HEK293T (cell line): ENCODE data around the gene SPIRE1.

Experiments used
- CTCF ChIA-PET: fragments of 350-600 bp; formaldehyde crosslinking; extraction: SDS; loops from one replicate; lab custom pipeline; 2021; ENCODE audit warnings: antibody characterized with exemption, inconsistent platforms; lab: Yijun Ruan, JAX
- POLR2A ChIA-PET: fragments of 350-600 bp; formaldehyde crosslinking; extraction: SDS; loops from one replicate; lab custom pipeline; 2020; ENCODE audit warnings: antibody characterized with exemption, inconsistent platforms; lab: Yijun Ruan, JAX
- DNase-seq: peaks from one replicate; pipeline ENCODE4 v3.0.0; 2012; ENCODE audit warnings: mixed read lengths; ENCODE audit errors: extremely low spot score
- ARNT ChIP-seq: fragments of 450-650 bp; IDR thresholded peaks from 2 replicates; pipeline ENCODE4 v1.6.1; 2017; ENCODE audit warnings: mild to moderate bottlenecking
- BHLHE40 ChIP-seq: fragments of 450-650 bp; IDR thresholded peaks from 2 replicates; pipeline ENCODE4 v1.6.1; 2016; ENCODE audit warnings: mild to moderate bottlenecking, moderate library complexity, borderline replicate concordance
- CTBP1 ChIP-seq: fragments of 450-650 bp; IDR thresholded peaks from 2 replicates; pipeline ENCODE4 v1.6.1; 2016; ENCODE audit warnings: borderline replicate concordance
- ELF4 ChIP-seq: fragments of 450-650 bp; IDR thresholded peaks from 2 replicates; pipeline ENCODE4 v1.6.1; 2017; ENCODE audit warnings: antibody characterized with exemption
- FOXA1 ChIP-seq: fragments of 450-650 bp; IDR thresholded peaks from 2 replicates; pipeline ENCODE4 v1.6.1; 2016; ENCODE audit warnings: mild to moderate bottlenecking
- FOXK2 ChIP-seq: fragments of 450-650 bp; IDR thresholded peaks from 2 replicates; pipeline ENCODE4 v1.6.1; 2016; ENCODE audit warnings: mild to moderate bottlenecking
- FOXM1 ChIP-seq: fragments of 450-650 bp; IDR thresholded peaks from 2 replicates; pipeline ENCODE4 v1.6.1; 2017; ENCODE audit warnings: mild to moderate bottlenecking, borderline replicate concordance
- HDGF ChIP-seq: fragments of 450-650 bp; IDR thresholded peaks from 2 replicates; pipeline ENCODE4 v1.6.1; 2017; ENCODE audit warnings: antibody characterized with exemption, borderline replicate concordance
- L3MBTL2 ChIP-seq: fragments of 450-650 bp; conservative IDR thresholded peaks from 2 replicates; pipeline ENCODE4 v1.6.1; 2016; ENCODE audit warnings: mild to moderate bottlenecking
- LEF1 ChIP-seq: fragments of 450-650 bp; IDR thresholded peaks from 2 replicates; pipeline ENCODE4 v1.6.1; 2017; ENCODE audit warnings: mild to moderate bottlenecking, borderline replicate concordance
- NFRKB ChIP-seq: fragments of 450-650 bp; IDR thresholded peaks from 2 replicates; pipeline ENCODE4 v1.6.1; 2016; ENCODE audit warnings: mild to moderate bottlenecking, moderate library complexity
- PKNOX1 ChIP-seq: fragments of 450-650 bp; IDR thresholded peaks from 2 replicates; pipeline ENCODE4 v1.6.1; 2016
- SP1 ChIP-seq: fragments of 450-650 bp; IDR thresholded peaks from 2 replicates; pipeline ENCODE4 v1.6.1; 2017
- SUZ12 ChIP-seq: fragments of 450-650 bp; IDR thresholded peaks from 2 replicates; pipeline ENCODE4 v1.6.1; 2016; ENCODE audit warnings: mild to moderate bottlenecking
- TARDBP ChIP-seq: fragments of 450-650 bp; IDR thresholded peaks from 2 replicates; pipeline ENCODE4 v1.6.1; 2016
- ZNF384 ChIP-seq: fragments of 450-650 bp; IDR thresholded peaks from 2 replicates; pipeline ENCODE4 v1.6.1; 2016

Gene SPIRE1

DNA sequence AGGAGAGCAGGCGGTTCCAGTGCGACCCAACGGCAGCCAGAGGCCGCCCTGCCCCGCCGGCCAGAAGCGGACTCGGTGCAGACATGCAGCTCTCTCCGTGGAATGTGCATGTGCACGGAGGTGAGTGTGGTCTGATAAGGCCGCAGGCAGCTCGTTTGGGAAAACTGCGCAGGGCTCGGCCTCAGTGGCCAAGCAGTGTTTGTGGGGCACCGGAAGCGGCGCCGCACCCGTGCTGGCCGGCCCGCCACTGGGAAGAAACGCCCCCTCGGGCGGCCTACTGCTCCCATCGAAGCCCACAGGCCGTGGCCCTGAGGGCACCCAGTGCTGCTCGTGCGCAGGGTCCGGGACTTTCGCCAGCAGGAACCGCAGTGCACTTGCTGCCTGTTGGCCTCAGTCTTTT lies 225.0 kb downstream of the SPIRE1 start:
- ChIA-PET POLR2A (interaction anchor here (0.5 to 1.4 kb wide), 2 partner anchors 10 to 19 kb away, joined by 3 read pairs; no protein-coding TSS in a partner anchor), CTCF (no interaction called here)
- TF ChIP-seq PKNOX1 (no peak), FOXM1 (no peak), ARNT (no peak), BHLHE40 (no peak), ELF4 (no peak), FOXA1 (no peak), LEF1 (no peak), HDGF (no peak), NFRKB (no peak), TARDBP (no peak), ZNF384 (no peak), L3MBTL2 (no peak), CTBP1 (no peak), SUZ12 (no peak), SP1 (no peak), FOXK2 (no peak)
- no peak for DNase-seq

DNA sequence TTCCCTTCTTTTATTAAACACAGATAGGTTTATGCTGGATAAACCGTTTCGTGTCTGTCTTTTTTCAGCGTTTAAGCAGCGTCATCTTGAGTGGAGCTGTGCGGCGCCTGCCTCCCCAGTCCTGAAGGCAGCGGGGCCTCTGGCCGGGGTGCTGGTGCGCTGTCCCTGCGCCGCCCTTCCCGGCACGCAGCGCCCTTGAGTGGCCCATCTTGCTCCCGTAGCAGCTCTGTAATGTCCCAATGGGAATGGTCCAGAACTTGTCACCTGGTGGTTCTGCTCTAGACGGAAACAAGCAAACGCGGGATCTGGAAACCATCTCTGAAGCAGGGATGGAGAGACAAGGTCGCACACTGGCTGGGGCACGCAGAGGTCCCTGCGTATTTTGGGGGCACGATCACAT lies 225.7 kb downstream of the SPIRE1 start:
- no peak for DNase-seq
- TF ChIP-seq SP1 (no peak), ZNF384 (no peak), FOXK2 (no peak), ARNT (no peak), PKNOX1 (no peak), BHLHE40 (no peak), ELF4 (no peak), SUZ12 (no peak), NFRKB (no peak), L3MBTL2 (no peak), FOXA1 (no peak), CTBP1 (no peak), TARDBP (no peak), FOXM1 (no peak), LEF1 (no peak), HDGF (no peak)
- ChIA-PET POLR2A (interaction anchor here (0.5 to 1.4 kb wide), 2 partner anchors 9 to 20 kb away, joined by 3 read pairs; no protein-coding TSS in a partner anchor), CTCF (no interaction called here)

- ChIA-PET CTCF (no interaction called here), POLR2A (no interaction called here)
- DNase-seq, result no peak
- TF ChIP-seq SP1, result no peak
- no peak for TF ChIP-seq ARNT
- TF ChIP-seq ELF4, result no peak
- TF ChIP-seq FOXA1, result no peak
- TF ChIP-seq ZNF384, result no peak
Observed at GRCh38 chr18:12431561-12431960, 226.3 kb downstream of the SPIRE1 start.

DNA sequence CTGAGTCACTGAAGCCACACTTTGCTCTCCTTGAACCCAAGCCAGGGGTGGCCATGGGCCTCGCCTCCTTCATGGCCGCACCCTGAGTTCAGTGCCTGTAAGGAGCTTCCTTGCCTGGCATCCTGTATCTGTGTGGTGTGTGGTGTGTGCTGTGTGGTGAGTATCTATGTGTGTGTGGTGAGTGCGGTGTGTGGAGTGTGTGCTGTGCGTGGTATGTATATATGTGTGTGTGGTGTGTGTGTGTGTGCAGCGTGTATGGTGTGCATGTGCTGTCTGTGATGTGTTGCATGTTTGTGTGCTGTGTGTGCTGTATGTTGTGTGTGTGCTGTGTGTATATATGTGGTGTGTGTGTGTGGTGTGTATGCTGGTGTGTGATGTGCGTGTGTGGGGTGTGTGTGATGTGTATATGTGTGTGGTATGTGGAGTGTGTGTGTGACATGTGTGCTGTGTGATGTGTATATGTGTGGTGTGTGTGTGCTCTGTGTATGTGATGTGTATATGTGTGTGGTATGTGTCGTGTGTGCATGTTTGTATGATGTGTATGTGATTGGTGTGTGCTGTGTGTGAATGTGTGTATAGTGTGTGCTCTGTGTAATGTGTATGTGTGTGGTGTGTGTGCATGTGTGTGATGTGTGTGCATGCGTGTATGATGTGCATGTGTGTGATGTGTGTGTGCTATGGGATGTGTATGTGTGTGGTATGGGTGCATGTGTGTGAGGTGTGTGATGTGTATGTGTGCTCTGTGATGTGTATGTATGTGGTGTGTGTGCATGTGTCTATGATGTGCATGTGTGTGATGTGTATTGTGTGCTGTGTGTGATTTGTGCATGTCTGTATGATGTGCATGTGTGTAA lies 227.5 kb downstream of the SPIRE1 start:
- CTCF ChIA-PET, result no interaction called here
- no peak for DNase-seq
- POLR2A ChIA-PET, result no interaction called here
- TF ChIP-seq CTBP1 (no peak), FOXK2 (no peak), ZNF384 (no peak), SUZ12 (no peak), PKNOX1 (no peak), TARDBP (peak; percentile 90), L3MBTL2 (no peak), FOXA1 (no peak)

DNA sequence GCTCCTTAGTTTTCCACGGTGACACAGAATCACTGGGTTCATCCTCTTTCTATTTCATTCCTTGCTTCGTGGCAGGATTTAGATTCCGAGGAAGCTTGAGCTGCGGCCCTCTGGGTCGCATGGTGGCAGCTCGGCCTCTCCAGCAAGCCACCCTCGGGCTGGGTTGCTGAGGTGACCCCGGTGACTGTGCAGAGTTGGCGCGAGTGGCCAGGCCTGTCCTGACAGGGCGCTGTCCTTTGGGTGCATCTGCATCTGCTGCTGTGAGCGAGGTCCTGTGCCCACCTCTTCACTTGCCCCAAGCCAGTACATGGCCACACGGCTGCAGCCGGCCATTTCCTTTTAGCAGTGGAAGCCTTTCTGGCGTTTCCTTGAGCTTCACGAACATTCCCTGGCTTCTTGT lies 228.4 kb downstream of the SPIRE1 start:
- TF ChIP-seq CTBP1 (no peak), ZNF384 (no peak), L3MBTL2 (no peak), SP1 (no peak)
- ChIA-PET CTCF (no interaction called here), POLR2A (no interaction called here)
- no peak for DNase-seq

DNA sequence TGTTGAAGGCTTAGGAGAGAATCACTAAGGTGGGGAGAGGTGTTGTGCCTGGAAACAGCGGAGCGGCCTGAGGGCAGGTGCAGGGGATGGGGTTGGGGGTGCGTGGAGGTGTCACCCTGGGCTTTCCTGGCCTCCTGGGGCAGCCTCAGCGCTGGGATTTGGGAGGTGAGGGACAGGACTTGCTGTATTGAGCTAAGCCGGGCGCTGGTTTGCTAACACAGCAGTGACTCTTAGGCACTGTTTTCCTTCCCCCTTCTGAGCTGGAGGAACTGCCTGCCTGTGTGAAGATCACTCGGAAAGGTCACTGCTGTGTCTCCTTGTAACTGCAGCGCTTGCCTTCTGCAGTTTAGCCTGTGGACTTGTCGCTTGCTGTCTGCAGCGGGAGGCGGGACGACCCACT lies 229.0 kb downstream of the SPIRE1 start:
- ChIA-PET CTCF (no interaction called here), POLR2A (no interaction called here)
- TF ChIP-seq FOXM1, result no peak
- TF ChIP-seq NFRKB, result no peak
- TF ChIP-seq FOXK2, result no peak
- TF ChIP-seq BHLHE40, result no peak
- TF ChIP-seq SUZ12, result no peak
- TF ChIP-seq FOXA1, result no peak
- TF ChIP-seq L3MBTL2, result no peak
- no peak for TF ChIP-seq TARDBP
- TF ChIP-seq SP1, result no peak
- no peak for TF ChIP-seq HDGF
- no peak for TF ChIP-seq CTBP1
- TF ChIP-seq ZNF384, result no peak
- no peak for TF ChIP-seq ELF4
- TF ChIP-seq LEF1, result no peak
- no peak for TF ChIP-seq PKNOX1
- TF ChIP-seq ARNT, result no peak
- no peak for DNase-seq
